HEK293T (cell line): ENCODE results near the gene KCNH1.

Experiments
- CTCF ChIA-PET: fragments of 350-600 bp; formaldehyde crosslinking; extraction: SDS; loops from one replicate; lab custom pipeline; 2021; ENCODE audit warnings: antibody characterized with exemption, inconsistent platforms; lab: Yijun Ruan, JAX
- POLR2A ChIA-PET: fragments of 350-600 bp; formaldehyde crosslinking; extraction: SDS; loops from one replicate; lab custom pipeline; 2020; ENCODE audit warnings: antibody characterized with exemption, inconsistent platforms; lab: Yijun Ruan, JAX
- DNase-seq: peaks from one replicate; pipeline ENCODE4 v3.0.0; 2012; ENCODE audit warnings: mixed read lengths; ENCODE audit errors: extremely low spot score
- ARNT ChIP-seq: fragments of 450-650 bp; IDR thresholded peaks from 2 replicates; pipeline ENCODE4 v1.6.1; 2017; ENCODE audit warnings: mild to moderate bottlenecking
- BHLHE40 ChIP-seq: fragments of 450-650 bp; IDR thresholded peaks from 2 replicates; pipeline ENCODE4 v1.6.1; 2016; ENCODE audit warnings: mild to moderate bottlenecking, moderate library complexity, borderline replicate concordance
- CTBP1 ChIP-seq: fragments of 450-650 bp; IDR thresholded peaks from 2 replicates; pipeline ENCODE4 v1.6.1; 2016; ENCODE audit warnings: borderline replicate concordance
- ELF4 ChIP-seq: fragments of 450-650 bp; IDR thresholded peaks from 2 replicates; pipeline ENCODE4 v1.6.1; 2017; ENCODE audit warnings: antibody characterized with exemption
- FOXA1 ChIP-seq: fragments of 450-650 bp; IDR thresholded peaks from 2 replicates; pipeline ENCODE4 v1.6.1; 2016; ENCODE audit warnings: mild to moderate bottlenecking
- FOXK2 ChIP-seq: fragments of 450-650 bp; IDR thresholded peaks from 2 replicates; pipeline ENCODE4 v1.6.1; 2016; ENCODE audit warnings: mild to moderate bottlenecking
- FOXM1 ChIP-seq: fragments of 450-650 bp; IDR thresholded peaks from 2 replicates; pipeline ENCODE4 v1.6.1; 2017; ENCODE audit warnings: mild to moderate bottlenecking, borderline replicate concordance
- HDGF ChIP-seq: fragments of 450-650 bp; IDR thresholded peaks from 2 replicates; pipeline ENCODE4 v1.6.1; 2017; ENCODE audit warnings: antibody characterized with exemption, borderline replicate concordance
- L3MBTL2 ChIP-seq: fragments of 450-650 bp; conservative IDR thresholded peaks from 2 replicates; pipeline ENCODE4 v1.6.1; 2016; ENCODE audit warnings: mild to moderate bottlenecking
- LEF1 ChIP-seq: fragments of 450-650 bp; IDR thresholded peaks from 2 replicates; pipeline ENCODE4 v1.6.1; 2017; ENCODE audit warnings: mild to moderate bottlenecking, borderline replicate concordance
- NFRKB ChIP-seq: fragments of 450-650 bp; IDR thresholded peaks from 2 replicates; pipeline ENCODE4 v1.6.1; 2016; ENCODE audit warnings: mild to moderate bottlenecking, moderate library complexity
- PKNOX1 ChIP-seq: fragments of 450-650 bp; IDR thresholded peaks from 2 replicates; pipeline ENCODE4 v1.6.1; 2016
- SP1 ChIP-seq: fragments of 450-650 bp; IDR thresholded peaks from 2 replicates; pipeline ENCODE4 v1.6.1; 2017
- SUZ12 ChIP-seq: fragments of 450-650 bp; IDR thresholded peaks from 2 replicates; pipeline ENCODE4 v1.6.1; 2016; ENCODE audit warnings: mild to moderate bottlenecking
- TARDBP ChIP-seq: fragments of 450-650 bp; IDR thresholded peaks from 2 replicates; pipeline ENCODE4 v1.6.1; 2016
- ZNF384 ChIP-seq: fragments of 450-650 bp; IDR thresholded peaks from 2 replicates; pipeline ENCODE4 v1.6.1; 2016

The KCNH1 gene

DNA sequence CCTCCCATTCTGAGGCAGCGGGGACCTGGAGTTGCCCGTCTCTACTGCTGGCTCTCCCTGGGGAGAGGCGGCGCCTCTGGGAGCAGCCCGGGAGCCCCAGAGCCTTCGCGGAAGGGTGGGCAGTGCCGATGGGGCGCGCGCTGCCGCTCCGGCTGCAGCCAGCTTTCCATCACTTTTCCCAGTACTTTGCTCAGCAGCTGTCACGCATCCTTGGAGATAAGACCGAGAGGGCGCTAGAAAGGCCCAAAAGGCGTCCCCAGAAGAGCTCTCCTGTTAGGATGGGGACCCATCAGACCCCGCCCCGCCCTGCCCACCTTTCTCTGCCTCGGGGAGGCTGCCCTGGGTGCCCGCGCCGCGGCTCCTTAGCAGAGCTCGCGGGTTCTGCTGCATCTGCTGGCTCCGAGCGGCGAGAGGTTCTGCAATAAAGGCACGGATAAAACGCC is 534 bp downstream of the KCNH1 start:
- TF ChIP-seq HDGF: no peak
- TF ChIP-seq SUZ12: no peak
- no peak for TF ChIP-seq FOXA1
- no peak for TF ChIP-seq CTBP1
- no peak for DNase-seq
- CTCF ChIA-PET: interaction anchor here (0.7 to 1.7 kb wide), 11 partner anchors 13 to 733 kb away, joined by 3 to 9 read pairs (median 4); no protein-coding TSS in a partner anchor
- POLR2A ChIA-PET: no interaction called here

DNA sequence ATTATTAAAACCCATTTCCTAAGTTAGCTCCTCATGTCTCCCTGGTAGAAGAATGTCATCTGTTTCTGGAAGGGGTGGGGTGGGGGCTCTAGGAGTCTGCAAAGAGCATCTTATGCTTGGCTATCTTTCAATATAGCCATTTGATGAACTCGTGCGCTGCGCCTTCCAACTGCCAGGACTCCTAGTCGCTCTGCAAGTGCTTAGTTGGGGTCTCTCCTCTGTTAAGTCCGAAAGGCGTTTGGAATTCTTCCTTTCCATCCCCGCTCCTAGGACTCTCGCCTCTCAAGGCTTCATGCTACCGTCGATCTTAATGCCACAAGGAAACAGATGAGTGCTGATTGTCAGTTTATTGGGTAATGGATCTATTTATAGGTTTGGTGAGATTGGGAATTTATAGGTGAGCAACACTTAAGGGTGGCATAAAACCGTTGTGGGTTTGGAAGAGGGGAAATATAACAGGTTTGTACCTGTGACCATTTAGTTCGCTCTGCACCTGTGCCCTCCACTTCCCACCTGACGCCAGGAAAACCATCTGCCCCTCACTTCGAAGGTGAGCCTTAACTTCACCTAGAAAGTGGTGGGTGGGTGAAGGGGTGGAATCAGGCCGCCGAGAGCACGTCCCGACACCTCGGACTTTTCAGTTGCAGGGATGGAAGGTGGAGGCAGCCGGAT is 1.1 kb downstream of the KCNH1 start:
- ChIA-PET CTCF (interaction anchor here (0.7 to 1.7 kb wide), 6 partner anchors 62 to 733 kb away, joined by 3 to 9 read pairs (median 6); no protein-coding TSS in a partner anchor), POLR2A (no interaction called here)
- TF ChIP-seq CTBP1 (no peak), FOXM1 (no peak), L3MBTL2 (no peak), HDGF (no peak), FOXA1 (no peak), FOXK2 (no peak), TARDBP (no peak), ARNT (no peak), ELF4 (no peak), SUZ12 (no peak), LEF1 (no peak)
- DNase-seq: no peak

GRCh38 chr1:211129776-211130175 is 4.2 kb downstream of the KCNH1 start:
- ChIA-PET POLR2A (no interaction called here), CTCF (no interaction called here)
- TF ChIP-seq FOXK2 (no peak), TARDBP (no peak), ARNT (no peak), ZNF384 (no peak), SP1 (no peak), L3MBTL2 (no peak), FOXM1 (no peak), ELF4 (no peak), LEF1 (no peak), CTBP1 (no peak), FOXA1 (no peak), PKNOX1 (no peak), SUZ12 (no peak), HDGF (no peak), BHLHE40 (no peak)
- DNase-seq: no peak

DNA sequence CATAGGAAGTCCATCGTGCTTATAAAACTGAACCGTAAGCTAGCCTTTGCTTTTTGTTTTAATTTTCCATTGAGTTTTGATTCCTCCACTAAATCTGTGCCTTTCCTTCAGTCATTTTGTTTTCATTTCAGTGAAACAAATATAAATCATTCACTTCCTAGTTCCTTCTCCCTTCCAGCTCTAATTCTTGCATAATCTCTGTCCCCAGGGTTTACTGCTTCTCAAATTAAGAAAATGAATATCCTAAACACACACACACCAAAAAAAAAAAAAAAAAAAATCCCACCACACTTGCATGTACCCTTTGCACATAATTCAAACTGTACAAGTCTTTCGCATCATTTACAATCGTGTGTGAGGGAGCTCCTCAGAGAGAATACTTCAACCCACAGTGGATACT is 6.8 kb downstream of the KCNH1 start:
- no peak for DNase-seq
- POLR2A ChIA-PET: no interaction called here
- TF ChIP-seq ELF4: no peak
- no peak for TF ChIP-seq FOXM1
- no peak for TF ChIP-seq ZNF384
- no peak for TF ChIP-seq NFRKB
- TF ChIP-seq FOXK2: no peak
- no peak for TF ChIP-seq BHLHE40
- TF ChIP-seq SUZ12: no peak
- no peak for TF ChIP-seq LEF1
- TF ChIP-seq FOXA1: no peak
- no peak for TF ChIP-seq HDGF
- no peak for TF ChIP-seq SP1
- TF ChIP-seq CTBP1: no peak
- no peak for TF ChIP-seq TARDBP
- CTCF ChIA-PET: no interaction called here

DNA sequence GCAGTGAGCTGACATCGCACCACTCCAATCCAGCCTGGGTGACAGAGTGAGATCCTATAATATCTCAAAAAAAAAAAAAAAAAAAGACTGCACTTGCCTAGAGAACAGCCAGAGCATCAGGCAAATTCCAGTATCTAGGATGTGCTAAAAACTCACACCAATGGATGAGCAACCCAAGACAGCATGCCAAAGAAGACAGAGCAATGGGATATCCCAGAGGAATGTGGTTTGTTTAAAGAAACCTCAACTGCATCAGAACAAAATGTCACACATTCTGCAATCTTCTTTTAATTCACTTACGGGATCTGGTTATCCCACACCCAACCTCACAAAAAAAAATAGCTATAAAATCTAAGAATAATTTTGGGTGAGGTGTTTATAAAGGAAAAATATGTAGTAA is 7.3 kb downstream of the KCNH1 start:
- POLR2A ChIA-PET: no interaction called here
- DNase-seq: no peak
- TF ChIP-seq FOXM1 (no peak), HDGF (no peak), ELF4 (no peak), SUZ12 (no peak), CTBP1 (no peak), ZNF384 (no peak), L3MBTL2 (no peak), TARDBP (no peak), NFRKB (no peak), FOXK2 (no peak), BHLHE40 (no peak), SP1 (no peak), PKNOX1 (no peak), FOXA1 (no peak)
- CTCF ChIA-PET: no interaction called here

DNA sequence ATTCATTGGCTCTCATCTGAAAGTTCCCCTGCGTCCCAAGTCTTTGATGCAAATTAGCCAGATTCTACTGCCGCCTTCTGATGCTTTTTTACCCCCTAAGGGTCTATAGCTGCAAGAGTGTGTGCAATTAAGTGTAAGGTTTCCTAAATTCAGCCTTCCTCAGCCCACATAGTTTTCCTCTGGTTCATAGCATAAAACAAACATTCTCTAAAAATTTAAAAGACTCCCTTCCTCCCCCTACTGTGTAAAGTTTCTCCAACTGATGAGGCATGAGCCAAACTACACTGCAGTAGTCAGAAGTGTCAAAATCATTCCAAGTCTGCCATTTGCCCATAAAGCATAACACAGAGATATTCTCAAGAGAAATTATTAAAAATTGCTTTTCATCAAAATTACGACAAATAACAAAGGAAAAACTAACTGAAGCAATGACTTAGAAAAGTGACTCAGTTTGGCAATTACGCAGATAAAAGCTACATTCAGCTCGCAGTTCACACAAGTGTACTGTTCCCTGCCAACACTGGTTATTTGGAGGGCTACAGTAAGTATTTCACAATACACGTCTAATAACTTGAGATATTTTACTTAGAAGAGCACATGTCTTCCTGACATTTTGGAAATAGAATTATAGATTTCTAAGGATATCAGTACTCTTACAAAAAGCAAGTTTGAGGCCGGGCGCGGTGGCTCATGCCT is 15.4 kb downstream of the KCNH1 start:
- no peak for DNase-seq
- CTCF ChIA-PET: no interaction called here
- POLR2A ChIA-PET: no interaction called here
- TF ChIP-seq ARNT (no peak), CTBP1 (no peak), SP1 (no peak), ELF4 (no peak), NFRKB (no peak), SUZ12 (no peak), TARDBP (no peak), HDGF (no peak), LEF1 (no peak), BHLHE40 (no peak), L3MBTL2 (no peak), FOXM1 (no peak), PKNOX1 (no peak), FOXK2 (no peak)
